H9 (cell line): Measurements from ENCODE around the gene ANK3. TPM values are rescaled to one million over a fixed set of nuclear protein-coding genes. Genes with fewer than 3 reads are reported as not detected.

ENCODE experiments used
- DNase-seq: peaks from one replicate; pipeline ENCODE4 v3.0.0-alpha.2; 2017
- H2AFZ ChIP-seq: one replicate; pipeline ENCODE4 v1.6.1; 2013; ENCODE audit warnings: mild to moderate bottlenecking, low read length, control low read depth, moderate library complexity
- H2AK5ac ChIP-seq: 2 replicates; pipeline ENCODE4 v1.6.1; 2013; ENCODE audit warnings: low read length, control low read depth, mixed read lengths; ENCODE audit not compliant: insufficient read length
- H2BK120ac ChIP-seq: one replicate; pipeline ENCODE4 v1.6.1; 2013; ENCODE audit warnings: low read depth, mild to moderate bottlenecking, low read length, control low read depth, inconsistent platforms; ENCODE audit not compliant: poor library complexity, severe bottlenecking
- H2BK12ac ChIP-seq: 2 replicates; pipeline ENCODE4 v1.6.1; 2013; ENCODE audit warnings: low read length, control low read depth, mixed read lengths, low read depth; ENCODE audit not compliant: insufficient read length
- H2BK15ac ChIP-seq: 2 replicates; pipeline ENCODE4 v1.6.1; 2013; ENCODE audit warnings: low read depth, low read length, control low read depth
- H2BK20ac ChIP-seq: one replicate; pipeline ENCODE4 v1.6.1; 2013; ENCODE audit warnings: low read depth, mild to moderate bottlenecking, low read length, control low read depth, inconsistent platforms; ENCODE audit not compliant: poor library complexity, severe bottlenecking
- H2BK5ac ChIP-seq: 2 replicates; pipeline ENCODE4 v1.6.1; 2013; ENCODE audit warnings: low read length, control low read depth, mixed read lengths; ENCODE audit not compliant: insufficient read length
- H3K14ac ChIP-seq: 2 replicates; pipeline ENCODE4 v1.6.1; 2013; ENCODE audit warnings: low read length, control low read depth; ENCODE audit not compliant: insufficient read depth
- H3K18ac ChIP-seq: 2 replicates; pipeline ENCODE4 v1.6.1; 2013; ENCODE audit warnings: low read depth, mild to moderate bottlenecking, mixed read lengths, low read length, control low read depth; ENCODE audit not compliant: insufficient read length
- H3K23ac ChIP-seq: 2 replicates; pipeline ENCODE4 v1.6.1; 2013; ENCODE audit warnings: low read length, control low read depth, mixed read lengths, low read depth; ENCODE audit not compliant: insufficient read length
- H3K23me2 ChIP-seq: 2 replicates; pipeline ENCODE4 v1.6.1; 2013; ENCODE audit warnings: low read depth, mild to moderate bottlenecking, mixed read lengths, low read length, control low read depth; ENCODE audit not compliant: insufficient read length, poor library complexity, severe bottlenecking
- H3K27ac ChIP-seq: 2 replicates; pipeline ENCODE4 v1.5.1; 2013; ENCODE audit warnings: low read length, control low read depth, mixed read lengths, low read depth; ENCODE audit not compliant: insufficient read length
- H3K27me3 ChIP-seq: 2 replicates; pipeline ENCODE4 v1.6.1; 2013; ENCODE audit warnings: low read length, control low read depth, inconsistent platforms; ENCODE audit not compliant: insufficient read depth
- H3K4ac ChIP-seq: 2 replicates; pipeline ENCODE4 v1.6.1; 2013; ENCODE audit warnings: low read depth, mild to moderate bottlenecking, control low read depth, inconsistent platforms, low read length, moderate library complexity
- H3K4me1 ChIP-seq: 2 replicates; pipeline ENCODE4 v1.6.1; 2013; ENCODE audit warnings: low read length, control low read depth, inconsistent platforms; ENCODE audit not compliant: insufficient read depth
- H3K4me2 ChIP-seq: 2 replicates; pipeline ENCODE4 v1.6.1; 2013; ENCODE audit warnings: low read length, control low read depth, mixed read lengths; ENCODE audit not compliant: insufficient read length, insufficient read depth
- H3K56ac ChIP-seq: 2 replicates; pipeline ENCODE4 v1.6.1; 2013; ENCODE audit warnings: low read depth, mild to moderate bottlenecking, mixed read lengths, low read length, control low read depth; ENCODE audit not compliant: insufficient read length
- H3K79me1 ChIP-seq: 2 replicates; pipeline ENCODE4 v1.6.1; 2013; ENCODE audit warnings: low read depth, mild to moderate bottlenecking, moderate library complexity, low read length, control low read depth, inconsistent platforms; ENCODE audit not compliant: insufficient read depth, poor library complexity, severe bottlenecking
- H3K79me2 ChIP-seq: 2 replicates; pipeline ENCODE4 v1.6.1; 2013; ENCODE audit warnings: low read length, control low read depth, inconsistent platforms; ENCODE audit not compliant: insufficient read depth
- H3K9ac ChIP-seq: 2 replicates; pipeline ENCODE4 v1.6.1; 2013; ENCODE audit warnings: low read length, control low read depth, mixed read lengths; ENCODE audit not compliant: insufficient read length; ENCODE audit errors: extremely low read depth
- H3K9me3 ChIP-seq: one replicate; pipeline ENCODE4 v1.6.1; 2013; ENCODE audit warnings: low read depth, low read length, inconsistent platforms; ENCODE audit not compliant: control insufficient read depth
- H3T11ph ChIP-seq: one replicate; pipeline ENCODE4 v1.6.1; 2013; ENCODE audit warnings: mild to moderate bottlenecking, low read length, control low read depth, inconsistent platforms
- H4K20me1 ChIP-seq: one replicate; pipeline ENCODE4 v1.6.1; 2013; ENCODE audit not compliant: control insufficient read depth, insufficient read length, insufficient read depth
- H4K5ac ChIP-seq: 2 replicates; pipeline ENCODE4 v1.6.1; 2013; ENCODE audit warnings: low read depth, mild to moderate bottlenecking, mixed read lengths, low read length, control low read depth; ENCODE audit not compliant: insufficient read length
- H4K8ac ChIP-seq: replicated peaks from 2 replicates; pipeline ENCODE4 v1.6.1; 2013; ENCODE audit warnings: low read length, control low read depth, mixed read lengths, low read depth; ENCODE audit not compliant: insufficient read length
- H4K91ac ChIP-seq: 2 replicates; pipeline ENCODE4 v1.6.1; 2013; ENCODE audit warnings: low read depth, mild to moderate bottlenecking, moderate library complexity, mixed read lengths, low read length, control low read depth; ENCODE audit not compliant: insufficient read length
- H3K27ac Mint-ChIP-seq, 3 experiments: 2 replicates in 2 of 3; 3 replicates in 1 of 3; pipeline ENCODE4 v1.8.0; 2020 to 2021; ENCODE audit warnings: mixed read lengths in 3 of 3, mild to moderate bottlenecking in 1 of 3, moderate library complexity in 1 of 3
- H3K27me3 Mint-ChIP-seq: 2 replicates; pipeline ENCODE4 v1.8.0; 2021; ENCODE audit warnings: low read depth, mild to moderate bottlenecking, moderate library complexity, mixed read lengths
- H3K36me3 Mint-ChIP-seq, 3 experiments: 2 replicates in 2 of 3; 3 replicates in 1 of 3; pipeline ENCODE4 v1.8.0; 2020 to 2021; ENCODE audit warnings: low read depth in 3 of 3, mixed read lengths in 3 of 3; ENCODE audit not compliant: insufficient read depth in 1 of 3
- H3K4me1 Mint-ChIP-seq, 2 experiments: 2 replicates each; pipeline ENCODE4 v1.8.0; 2020; ENCODE audit warnings: mixed read lengths in 2 of 2
- H3K4me3 Mint-ChIP-seq, 2 experiments: 2 replicates in 1 of 2; 3 replicates in 1 of 2; pipeline ENCODE4 v1.8.0; 2020 to 2021; ENCODE audit warnings: mild to moderate bottlenecking in 2 of 2, mixed read lengths in 2 of 2, moderate library complexity in 1 of 2
- H3K9me3 Mint-ChIP-seq, 2 experiments: 2 replicates in 1 of 2; 3 replicates in 1 of 2; pipeline ENCODE4 v1.8.0; 2020; ENCODE audit warnings: mild to moderate bottlenecking in 2 of 2, mixed read lengths in 2 of 2, moderate library complexity in 1 of 2
- WGBS: extraction: QIAGEN DNeasy Blood & Tissue Kit; methylation state at CpG from one replicate; pipeline ENCODE4 v1.1.7; 2013; ENCODE audit warnings: missing lambda C conversion rate, low lambda C conversion rate, mixed read lengths; ENCODE audit not compliant: insufficient read length; ENCODE audit errors: extremely low coverage; 5-methylcytosine and 5-hydroxymethylcytosine counted together
- total RNA-seq: library from RNA; stranded (reverse); gene quantifications from 2 replicates; pipeline ENCODE4 v1.2.1, GENCODE V29; 2021
- TF ChIP-seq, protein P1 (sequence below): fragments of 200-600 bp; sonication (generic); conservative IDR thresholded peaks from 3 replicates; pipeline ENCODE4 v1.8.0; 2021; ENCODE audit warnings: antibody characterized with exemption, mild to moderate bottlenecking

Gene ANK3
- total RNA-seq, 1 experiment from 2014 or later, result 59.6 TPM

DNA sequence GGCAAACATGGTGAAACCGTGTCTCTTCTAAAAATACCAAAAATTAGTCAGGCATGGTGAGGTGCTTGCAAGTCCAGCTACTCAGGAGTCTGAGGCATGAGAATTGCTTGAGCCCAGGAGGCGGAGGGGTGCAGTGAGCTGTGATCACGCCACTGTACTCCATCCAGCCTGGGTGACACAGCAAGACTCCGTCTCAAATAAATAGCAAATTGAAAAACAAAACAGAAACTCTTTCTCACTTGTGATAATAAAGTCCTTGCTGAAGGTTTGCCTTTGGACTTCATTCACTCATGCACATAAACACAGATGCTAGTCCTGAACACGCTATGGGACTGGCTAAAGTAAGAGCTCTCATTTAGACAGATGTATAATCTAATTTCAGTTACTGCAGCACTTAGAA, 37.6 kb downstream of the ANK3 start:
- no peak overlapping the region for H3K4me2 ChIP-seq
- Mint-ChIP-seq H3K4me1 (peaks cover 33 to 46% of the 10 kb centered on the region in 2 experiments), H3K27me3 (no peaks in the 10 kb centered on the region), H3K36me3 (no peaks in the 10 kb centered on the region), H3K9me3 (no peaks in the 10 kb centered on the region), H3K27ac (no peak overlapping the region), H3K4me3 (no peak overlapping the region)
- no peaks in the 10 kb centered on the region for H3K23me2 ChIP-seq
- H2BK15ac ChIP-seq, result no peak overlapping the region
- no peaks in the 10 kb centered on the region for H3K79me2 ChIP-seq
- H3K9ac ChIP-seq, result no peak overlapping the region
- no peak overlapping the region for H3K56ac ChIP-seq
- H2BK120ac ChIP-seq, result no peak overlapping the region
- no peak overlapping the region for H2AK5ac ChIP-seq
- no peak overlapping the region for H4K5ac ChIP-seq
- no peak overlapping the region for H3K4ac ChIP-seq
- no peak overlapping the region for H4K8ac ChIP-seq
- no peak overlapping the region for H3K27ac ChIP-seq
- TF ChIP-seq, protein P1, sequence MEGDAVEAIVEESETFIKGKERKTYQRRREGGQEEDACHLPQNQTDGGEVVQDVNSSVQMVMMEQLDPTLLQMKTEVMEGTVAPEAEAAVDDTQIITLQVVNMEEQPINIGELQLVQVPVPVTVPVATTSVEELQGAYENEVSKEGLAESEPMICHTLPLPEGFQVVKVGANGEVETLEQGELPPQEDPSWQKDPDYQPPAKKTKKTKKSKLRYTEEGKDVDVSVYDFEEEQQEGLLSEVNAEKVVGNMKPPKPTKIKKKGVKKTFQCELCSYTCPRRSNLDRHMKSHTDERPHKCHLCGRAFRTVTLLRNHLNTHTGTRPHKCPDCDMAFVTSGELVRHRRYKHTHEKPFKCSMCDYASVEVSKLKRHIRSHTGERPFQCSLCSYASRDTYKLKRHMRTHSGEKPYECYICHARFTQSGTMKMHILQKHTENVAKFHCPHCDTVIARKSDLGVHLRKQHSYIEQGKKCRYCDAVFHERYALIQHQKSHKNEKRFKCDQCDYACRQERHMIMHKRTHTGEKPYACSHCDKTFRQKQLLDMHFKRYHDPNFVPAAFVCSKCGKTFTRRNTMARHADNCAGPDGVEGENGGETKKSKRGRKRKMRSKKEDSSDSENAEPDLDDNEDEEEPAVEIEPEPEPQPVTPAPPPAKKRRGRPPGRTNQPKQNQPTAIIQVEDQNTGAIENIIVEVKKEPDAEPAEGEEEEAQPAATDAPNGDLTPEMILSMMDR, result no peak
- no peak overlapping the region for H2BK12ac ChIP-seq
- H3K18ac ChIP-seq, result no peak overlapping the region
- no peaks in the 10 kb centered on the region for H3K9me3 ChIP-seq
- no peaks in the 10 kb centered on the region for H4K20me1 ChIP-seq
- H2AFZ ChIP-seq, result no peak overlapping the region
- no peaks in the 10 kb centered on the region for H3K79me1 ChIP-seq
- no peak overlapping the region for H2BK20ac ChIP-seq
- no peak overlapping the region for H2BK5ac ChIP-seq
- H3T11ph ChIP-seq, result no peak overlapping the region
- no peaks in the 10 kb centered on the region for H3K27me3 ChIP-seq
- H3K23ac ChIP-seq, result no peak overlapping the region
- no peak for DNase-seq
- WGBS, result no CpG with 5 or more reads among the region's 5 CpGs
- H3K4me1 ChIP-seq, result no peaks in the 10 kb centered on the region; the same call in 1 of the 2 replicates
- no peak overlapping the region for H3K14ac ChIP-seq
- no peak overlapping the region for H4K91ac ChIP-seq
